MCF 10A (cell line): ENCODE measurements around the gene METTL27. TPM values are rescaled to one million over a fixed set of nuclear protein-coding genes. Genes with fewer than 3 reads are reported as not detected.
"Not testable (repeated sequence)": the region's sequence is repeated elsewhere in the genome, so short reads cannot be mapped to it uniquely, and the experiment has no call there.

Experiments used
- BruUV-seq: library from RNA; stranded (reverse); fragments of 400-500 nt; replicated peaks from 2 replicates; lab custom pipeline; 2021; lab: Mats Ljungman, UMichigan
- CTCF ChIA-PET: fragments of 300-600 bp; sonication (Branson Sonifier 250); formaldehyde crosslinking; extraction: SDS; loops from one replicate; lab custom pipeline; 2021; ENCODE audit warnings: antibody characterized with exemption, inconsistent platforms; lab: Yijun Ruan, JAX
- POLR2A ChIA-PET: fragments of 300-600, 350-650 bp; sonication (Branson Sonifier 250); formaldehyde crosslinking; extraction: SDS; loops from one replicate; lab custom pipeline; 2020; ENCODE audit warnings: antibody characterized with exemption, inconsistent platforms; lab: Yijun Ruan, JAX
- DNase-seq: peaks from one replicate; pipeline ENCODE4 v3.0.0-alpha.2; 2018; ENCODE audit not compliant: unreplicated experiment
- H3K27ac Mint-ChIP-seq: one replicate; pipeline ENCODE4 v1.8.0; 2022; ENCODE audit warnings: mild to moderate bottlenecking, low read depth, mixed read lengths; ENCODE audit not compliant: unreplicated experiment
- H3K27me3 Mint-ChIP-seq: one replicate; pipeline ENCODE4 v1.8.0; 2022; ENCODE audit warnings: mixed read lengths; ENCODE audit not compliant: insufficient read depth, unreplicated experiment
- H3K36me3 Mint-ChIP-seq: one replicate; pipeline ENCODE4 v1.8.0; 2022; ENCODE audit warnings: mild to moderate bottlenecking, moderate library complexity, mixed read lengths; ENCODE audit not compliant: insufficient read depth, unreplicated experiment
- H3K4me1 Mint-ChIP-seq: one replicate; pipeline ENCODE4 v1.8.0; 2022; ENCODE audit warnings: mixed read lengths; ENCODE audit not compliant: insufficient read depth, unreplicated experiment
- H3K4me3 Mint-ChIP-seq: one replicate; pipeline ENCODE4 v1.8.0; 2022; ENCODE audit warnings: mild to moderate bottlenecking, moderate library complexity, mixed read lengths; ENCODE audit not compliant: unreplicated experiment
- H3K9me3 Mint-ChIP-seq: one replicate; pipeline ENCODE4 v1.8.0; 2022; ENCODE audit warnings: mixed read lengths; ENCODE audit not compliant: unreplicated experiment
- intact Hi-C: fragments of 100-400 bp; cut with micrococcal nuclease; formaldehyde crosslinking; loops from 2 replicates; pipeline ENCODE4 v1.14.1; 2022
- total RNA-seq: library from RNA; stranded (reverse); gene quantifications from 2 replicates; pipeline ENCODE4 v1.2.3, GENCODE V29; 2022
- TF ChIP-seq, protein P1 (sequence below): fragments of 200-600 bp; IDR thresholded peaks from one replicate; pipeline ENCODE4 v1.8.0; 2022; ENCODE audit warnings: antibody characterized with exemption, mild to moderate bottlenecking; ENCODE audit not compliant: unreplicated experiment

METTL27 gene
- total RNA-seq, 1 experiment from 2014 or later = 4.4 TPM

DNA sequence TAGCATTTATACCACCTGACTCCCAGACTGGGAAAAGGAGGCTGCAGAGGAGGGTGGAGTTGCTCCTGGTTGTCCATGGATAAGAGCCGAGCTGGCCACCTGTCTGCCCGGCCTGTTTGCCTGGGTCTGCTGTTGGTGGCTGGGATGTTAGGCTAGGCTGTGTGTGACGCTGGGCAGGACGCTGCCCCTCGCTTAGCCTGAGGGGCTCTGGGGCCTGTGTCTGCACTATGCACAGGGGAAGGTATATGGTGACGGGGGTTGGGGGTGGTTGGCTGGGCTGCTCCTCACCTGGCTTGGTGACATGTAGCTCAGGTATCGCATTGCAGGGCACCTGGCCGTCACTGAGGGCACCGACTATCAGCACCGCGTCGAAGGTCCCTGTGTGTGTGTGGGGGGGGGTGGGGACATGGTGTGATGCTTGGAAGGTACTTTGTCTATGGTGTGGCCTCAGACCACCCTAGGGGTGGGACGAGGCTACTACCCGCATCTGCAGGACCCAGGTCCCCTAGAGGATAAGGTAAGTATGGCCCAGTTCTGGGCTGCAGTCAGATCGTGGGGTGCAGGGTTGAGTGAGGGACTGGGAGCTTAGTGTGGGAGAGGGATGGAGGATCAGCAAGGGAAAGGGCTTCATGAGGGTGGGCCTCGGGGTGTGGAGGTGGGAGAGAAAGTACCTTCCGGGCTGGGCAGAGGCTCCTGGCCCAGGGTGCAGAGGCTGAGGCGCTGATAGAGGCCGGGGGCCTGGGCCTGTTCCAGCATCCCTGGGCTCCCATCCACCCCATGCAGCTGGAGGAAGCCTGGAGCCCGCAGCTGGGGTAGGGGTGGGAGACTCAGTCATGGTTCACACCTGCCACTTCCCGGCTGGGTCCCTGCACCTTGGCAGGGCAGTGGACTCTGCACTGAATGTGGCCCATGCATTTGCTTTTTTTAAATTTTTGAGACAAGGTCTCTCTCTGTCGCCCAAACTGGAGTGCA lies 2.3 kb downstream of the METTL27 start:
- peaks cover 12% of the 10 kb centered on the region for H3K4me1 Mint-ChIP-seq
- H3K27ac Mint-ChIP-seq = peak overlapping the region; percentile 23
- intact Hi-C loops = no loop called here
- ChIA-PET CTCF (interaction anchor here (0.6 to 2.1 kb wide), 5 partner anchors 11 to 561 kb away, joined by 3 to 7 read pairs (median 5); no protein-coding TSS in a partner anchor), POLR2A (interaction anchor here (2.1 to 3.8 kb wide), 3 partner anchors 10 to 17 kb away, joined by 9 to 24 read pairs (median 16); no protein-coding TSS in a partner anchor)
- DNase-seq = no peak
- no peaks in the 10 kb centered on the region for H3K36me3 Mint-ChIP-seq
- peak overlapping the region; percentile 48 for H3K4me3 Mint-ChIP-seq
- H3K9me3 Mint-ChIP-seq = no peaks in the 10 kb centered on the region
- H3K27me3 Mint-ChIP-seq = no peaks in the 10 kb centered on the region
- TF ChIP-seq, protein P1, sequence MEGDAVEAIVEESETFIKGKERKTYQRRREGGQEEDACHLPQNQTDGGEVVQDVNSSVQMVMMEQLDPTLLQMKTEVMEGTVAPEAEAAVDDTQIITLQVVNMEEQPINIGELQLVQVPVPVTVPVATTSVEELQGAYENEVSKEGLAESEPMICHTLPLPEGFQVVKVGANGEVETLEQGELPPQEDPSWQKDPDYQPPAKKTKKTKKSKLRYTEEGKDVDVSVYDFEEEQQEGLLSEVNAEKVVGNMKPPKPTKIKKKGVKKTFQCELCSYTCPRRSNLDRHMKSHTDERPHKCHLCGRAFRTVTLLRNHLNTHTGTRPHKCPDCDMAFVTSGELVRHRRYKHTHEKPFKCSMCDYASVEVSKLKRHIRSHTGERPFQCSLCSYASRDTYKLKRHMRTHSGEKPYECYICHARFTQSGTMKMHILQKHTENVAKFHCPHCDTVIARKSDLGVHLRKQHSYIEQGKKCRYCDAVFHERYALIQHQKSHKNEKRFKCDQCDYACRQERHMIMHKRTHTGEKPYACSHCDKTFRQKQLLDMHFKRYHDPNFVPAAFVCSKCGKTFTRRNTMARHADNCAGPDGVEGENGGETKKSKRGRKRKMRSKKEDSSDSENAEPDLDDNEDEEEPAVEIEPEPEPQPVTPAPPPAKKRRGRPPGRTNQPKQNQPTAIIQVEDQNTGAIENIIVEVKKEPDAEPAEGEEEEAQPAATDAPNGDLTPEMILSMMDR = no peak
- BruUV-seq = no TSS peak

DNA sequence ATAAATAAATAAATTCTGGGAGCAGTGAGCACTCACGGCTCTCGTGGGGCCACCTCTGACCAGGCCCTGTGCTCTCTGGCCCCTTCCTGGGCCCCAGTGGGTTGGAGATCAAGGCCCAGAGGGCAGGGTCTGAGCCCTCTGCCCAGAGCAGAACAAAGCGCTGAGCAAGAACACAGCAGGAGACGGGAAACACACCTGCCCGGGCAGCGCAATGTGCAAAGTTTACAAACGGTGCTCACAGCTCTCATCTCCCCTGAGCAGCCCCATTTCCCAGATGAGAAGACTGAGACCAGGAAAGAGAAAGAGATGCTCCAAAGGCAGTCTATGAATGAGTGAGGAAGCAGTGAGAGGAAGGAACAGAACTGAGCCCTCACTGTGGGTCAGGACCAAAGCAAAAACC lies 3.0 kb downstream of the METTL27 start:
- no peak overlapping the region for H3K4me3 Mint-ChIP-seq
- TF ChIP-seq, protein P1 = no peak
- intact Hi-C loops = no loop called here
- H3K27me3 Mint-ChIP-seq = no peaks in the 10 kb centered on the region
- CTCF ChIA-PET = interaction anchor here (1.0 kb wide), 1 partner anchor 16 kb away, joined by 5 read pairs; no protein-coding TSS in a partner anchor
- peaks cover 10% of the 10 kb centered on the region for H3K4me1 Mint-ChIP-seq
- DNase-seq = no peak
- peak overlapping the region; percentile 52 for H3K27ac Mint-ChIP-seq
- BruUV-seq = no TSS peak
- no peaks in the 10 kb centered on the region for H3K36me3 Mint-ChIP-seq
- POLR2A ChIA-PET = interaction anchor here (1.1 to 3.5 kb wide), 4 partner anchors 11 to 101 kb away, joined by 3 to 24 read pairs (median 9); partner anchors contain the start of gene ABHD11
- H3K9me3 Mint-ChIP-seq = no peaks in the 10 kb centered on the region

DNA sequence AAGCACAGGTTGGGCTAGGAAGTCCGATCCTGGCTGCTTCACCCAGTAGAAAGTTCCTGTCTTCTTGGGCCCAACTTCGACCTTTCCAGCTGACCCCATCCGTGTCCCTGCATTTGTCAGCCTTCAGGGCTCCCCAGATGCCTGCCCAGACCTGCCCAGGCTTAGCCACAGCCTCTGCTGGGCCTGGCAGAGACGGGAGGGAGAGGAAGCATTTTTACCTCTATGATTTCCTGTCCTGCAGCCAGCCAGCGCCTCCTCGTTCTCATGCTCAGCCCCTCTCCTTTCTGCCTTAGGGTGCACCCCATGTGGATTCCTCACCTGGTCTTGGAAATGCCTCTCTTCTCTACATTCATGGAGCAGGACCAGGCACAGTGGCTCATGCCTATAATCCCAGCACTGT lies 3.7 kb downstream of the METTL27 start:
- H3K9me3 Mint-ChIP-seq = no peaks in the 10 kb centered on the region
- H3K4me3 Mint-ChIP-seq = no peak overlapping the region
- H3K27me3 Mint-ChIP-seq = no peaks in the 10 kb centered on the region
- DNase-seq = peak; percentile 86
- peak overlapping the region; percentile 52 for H3K27ac Mint-ChIP-seq
- TF ChIP-seq, protein P1 = no peak
- CTCF ChIA-PET = interaction anchor here (1.0 to 1.1 kb wide), 2 partner anchors 17 to 27 kb away, joined by 4 to 5 read pairs; no protein-coding TSS in a partner anchor
- H3K36me3 Mint-ChIP-seq = no peaks in the 10 kb centered on the region
- intact Hi-C loops = no loop called here
- peaks cover 12% of the 10 kb centered on the region for H3K4me1 Mint-ChIP-seq
- BruUV-seq = no TSS peak
- POLR2A ChIA-PET = interaction anchor here (1.1 to 3.5 kb wide), 4 partner anchors 11 to 100 kb away, joined by 3 to 24 read pairs (median 9); partner anchors contain the start of gene ABHD11

DNA sequence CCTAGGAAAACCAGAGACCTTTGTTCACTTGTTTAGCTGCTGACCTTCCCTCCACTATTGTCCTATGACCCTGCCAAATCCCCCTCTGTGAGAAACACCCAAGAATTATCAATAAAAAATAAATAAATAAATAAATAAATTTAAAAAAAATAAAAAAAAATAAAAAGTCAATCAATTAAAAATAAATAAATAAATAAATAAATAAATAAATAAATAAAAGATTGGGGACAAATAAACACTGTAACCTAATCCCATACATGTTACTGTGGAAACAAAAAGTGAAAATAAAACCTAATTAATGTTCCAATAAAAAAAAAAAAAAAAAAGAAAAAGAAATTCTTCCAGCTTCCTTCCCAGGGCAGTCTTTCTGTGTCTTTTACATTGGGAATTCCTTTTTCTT lies 5.1 kb downstream of the METTL27 start:
- DNase-seq, H3K27ac Mint-ChIP-seq, H3K36me3 Mint-ChIP-seq, H3K27me3 Mint-ChIP-seq, intact Hi-C loops, BruUV-seq, H3K9me3 Mint-ChIP-seq, H3K4me3 Mint-ChIP-seq: not testable (repeated sequence)
- POLR2A ChIA-PET = interaction anchor here (0.6 to 3.5 kb wide), 4 partner anchors 10 to 361 kb away, joined by 3 to 24 read pairs (median 4); no protein-coding TSS in a partner anchor
- CTCF ChIA-PET = interaction anchor here (1.4 kb wide), 1 partner anchor 8 kb away, joined by 5 read pairs; no protein-coding TSS in a partner anchor
- peaks cover 17% of the 10 kb centered on the region for H3K4me1 Mint-ChIP-seq
